Measurements from ENCODE around the gene CCNL1. TPM values are rescaled to one million over a fixed set of nuclear protein-coding genes. Genes with fewer than 3 reads are reported as not detected.

CCNL1 gene
- polyA plus RNA-seq, 1 donor (not counting 4 experiments of a cell fraction or from before 2014, with no cell fraction given) = 136 TPM

GRCh38 chr3:157182879-157183278 is 22.9 kb upstream of the CCNL1 start:
- Histone ChIP-seq H3K27ac (ENCODE audit: control insufficient read depth, insufficient read depth, low read length) (no peak overlapping the region), H3K36me3 (ENCODE audit: control insufficient read depth in 2 of 2, extremely low read depth in 1 of 2, insufficient read depth in 2 of 2, low read length in 2 of 2) (no peaks in the 10 kb centered on the region), H3K79me2 (ENCODE audit: control insufficient read depth, insufficient read depth, low read length) (no peaks in the 10 kb centered on the region), H3K9ac (ENCODE audit: control insufficient read depth, extremely low read depth, insufficient read depth, low read length) (no peak overlapping the region), H2AFZ (ENCODE audit: control insufficient read depth, low read length) (no peak overlapping the region), H3K9me1 (ENCODE audit: control insufficient read depth, extremely low read depth, insufficient read depth, low read length) (no peaks in the 10 kb centered on the region), H3K4me3 (ENCODE audit: control insufficient read depth in 2 of 3, extremely low read depth in 1 of 3, insufficient read depth in 2 of 3, low read depth in 1 of 3, low read length in 3 of 3) (no peak overlapping the region), H4K20me1 (ENCODE audit: control insufficient read depth, extremely low read depth, insufficient read depth, low read length) (no peaks in the 10 kb centered on the region), H3K4me1 (ENCODE audit: control insufficient read depth, extremely low read depth, insufficient read depth, low read length) (no peaks in the 10 kb centered on the region), H3K9me3 (ENCODE audit: control insufficient read depth, low read depth, low read length) (peaks cover 3% of the 10 kb centered on the region), H3K4me2 (ENCODE audit: control insufficient read depth, extremely low read depth, insufficient read depth, low read depth, low read length) (no peak overlapping the region), H3K27me3 (ENCODE audit: control insufficient read depth, extremely low read depth, insufficient read depth, low read length) (no peaks in the 10 kb centered on the region)
- DNase-seq (ENCODE audit: low read depth, low spot score) (no peak), FAIRE-seq (no peak)
- dilution Hi-C loops (cut with MboI; ENCODE audit: extremely low pct_ligation_motif_present, low sequenced_read_pairs) = no loop called here
- TF ChIP-seq EZH2 (IDR thresholded peaks at IDR 0.05; ENCODE audit: low read length) = no peak
- peak in 1 of 3 experiments; percentile 1 for TF ChIP-seq CTCF (optimal IDR thresholded peaks at IDR 0.05 in 1 of 3, IDR thresholded peaks at IDR 0.05 in 1 of 3, conservative IDR thresholded peaks at IDR 0.05 in 1 of 3; ENCODE audit: extremely low read depth in 1 of 3, insufficient read depth in 2 of 3, low read length in 3 of 3)

GRCh38 chr3:157180262-157180661 is 20.3 kb upstream of the CCNL1 start:
- Histone ChIP-seq H3K4me3 (ENCODE audit: control insufficient read depth in 2 of 3, extremely low read depth in 1 of 3, insufficient read depth in 2 of 3, low read depth in 1 of 3, low read length in 3 of 3) (no peak overlapping the region), H3K4me1 (ENCODE audit: control insufficient read depth, extremely low read depth, insufficient read depth, low read length) (peaks cover 3% of the 10 kb centered on the region), H3K27ac (ENCODE audit: control insufficient read depth, insufficient read depth, low read length) (no peak overlapping the region), H3K9me3 (ENCODE audit: control insufficient read depth, low read depth, low read length) (no peaks in the 10 kb centered on the region), H2AFZ (ENCODE audit: control insufficient read depth, low read length) (no peak overlapping the region), H3K4me2 (ENCODE audit: control insufficient read depth, extremely low read depth, insufficient read depth, low read depth, low read length) (no peak overlapping the region), H3K36me3 (ENCODE audit: control insufficient read depth in 2 of 2, extremely low read depth in 1 of 2, insufficient read depth in 2 of 2, low read length in 2 of 2) (no peaks in the 10 kb centered on the region), H4K20me1 (ENCODE audit: control insufficient read depth, extremely low read depth, insufficient read depth, low read length) (no peaks in the 10 kb centered on the region), H3K9me1 (ENCODE audit: control insufficient read depth, extremely low read depth, insufficient read depth, low read length) (no peaks in the 10 kb centered on the region), H3K79me2 (ENCODE audit: control insufficient read depth, insufficient read depth, low read length) (peaks cover 18% of the 10 kb centered on the region), H3K9ac (ENCODE audit: control insufficient read depth, extremely low read depth, insufficient read depth, low read length) (no peak overlapping the region), H3K27me3 (ENCODE audit: control insufficient read depth, extremely low read depth, insufficient read depth, low read length) (no peaks in the 10 kb centered on the region)
- dilution Hi-C loops (cut with MboI; ENCODE audit: extremely low pct_ligation_motif_present, low sequenced_read_pairs) = no loop called here
- TF ChIP-seq CTCF (optimal IDR thresholded peaks at IDR 0.05 in 1 of 3, IDR thresholded peaks at IDR 0.05 in 1 of 3, conservative IDR thresholded peaks at IDR 0.05 in 1 of 3; ENCODE audit: extremely low read depth in 1 of 3, insufficient read depth in 2 of 3, low read length in 3 of 3) (no peak), EZH2 (IDR thresholded peaks at IDR 0.05; ENCODE audit: low read length) (no peak)
- FAIRE-seq = no peak
- no peak for DNase-seq (ENCODE audit: low read depth, low spot score)
